RWPE2 (cell line): ENCODE data around the gene GOSR1.

ENCODE experiments used
- ATAC-seq: fragments of 200-7000 bp; cut with Tn5 transposase; 3 replicates; pipeline ENCODE4 v1.9.1; 2021; ENCODE audit warnings: low read depth
- DNase-seq: peaks from one replicate; pipeline ENCODE4 v3.0.0-alpha.2; 2020; ENCODE audit warnings: low spot score
- H3K27ac ChIP-seq: fragments of 450-650 bp; 2 replicates; pipeline ENCODE4 v1.5.1; 2017; ENCODE audit warnings: mild to moderate bottlenecking; ENCODE audit not compliant: poor library complexity, severe bottlenecking
- H3K27me3 ChIP-seq: fragments of 250-450 bp; sonication (Bioruptor Pico); 2 replicates; pipeline ENCODE4 v1.5.1; 2021; ENCODE audit warnings: mild to moderate bottlenecking, moderate library complexity; ENCODE audit not compliant: insufficient read depth, poor library complexity, severe bottlenecking
- H3K36me3 ChIP-seq: fragments of 250-450 bp; sonication (Bioruptor Pico); 2 replicates; pipeline ENCODE4 v1.5.1; 2020; ENCODE audit warnings: low read depth, mild to moderate bottlenecking, moderate library complexity
- H3K4me1 ChIP-seq: fragments of 250-450 bp; sonication (Bioruptor Pico); 2 replicates; pipeline ENCODE4 v1.5.1; 2021; ENCODE audit warnings: mild to moderate bottlenecking, moderate library complexity; ENCODE audit not compliant: insufficient read depth, poor library complexity, severe bottlenecking
- H3K4me3 ChIP-seq: fragments of 250-450 bp; sonication (Bioruptor Pico); 2 replicates; pipeline ENCODE4 v1.5.1; 2021; ENCODE audit warnings: mild to moderate bottlenecking, moderate library complexity; ENCODE audit not compliant: severe bottlenecking
- H3K9me3 ChIP-seq: fragments of 250-450 bp; sonication (Bioruptor Pico); 2 replicates; pipeline ENCODE4 v1.5.1; 2021; ENCODE audit warnings: mild to moderate bottlenecking, moderate library complexity; ENCODE audit not compliant: severe bottlenecking
- TF ChIP-seq, protein P1 (sequence below): fragments of 450-650 bp; IDR thresholded peaks from one replicate; pipeline ENCODE4 v1.5.1; 2017; ENCODE audit warnings: mild to moderate bottlenecking, moderate library complexity; ENCODE audit not compliant: poor library complexity, severe bottlenecking

Gene GOSR1

DNA sequence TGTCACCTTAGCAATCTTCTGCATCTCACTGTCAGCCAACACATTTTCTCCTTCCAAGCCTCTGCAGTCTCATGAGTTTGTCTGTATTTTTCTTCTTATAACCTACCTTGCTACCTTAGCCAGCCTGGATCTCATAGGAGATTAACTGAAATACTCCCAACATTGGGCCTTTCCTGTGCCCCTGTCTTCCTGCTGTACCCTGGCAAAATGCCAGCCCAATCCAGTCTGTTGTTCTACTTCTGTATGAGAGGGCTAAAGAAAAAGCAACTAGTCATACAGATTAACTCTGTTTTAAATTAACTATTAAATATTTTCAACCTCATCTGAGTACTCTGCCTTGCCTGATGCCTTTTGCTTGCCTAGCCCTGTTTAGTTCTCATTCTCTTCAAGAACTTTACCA lies 18.4 kb downstream of the GOSR1 start:
- ATAC-seq (no peak), DNase-seq (no peak)
- Histone ChIP-seq H3K4me3 (no peak overlapping the region), H3K27ac (no peak overlapping the region), H3K36me3 (peaks cover 83% of the 10 kb centered on the region), H3K4me1 (no peaks in the 10 kb centered on the region), H3K9me3 (no peaks in the 10 kb centered on the region), H3K27me3 (no peaks in the 10 kb centered on the region)
- TF ChIP-seq, protein P1, sequence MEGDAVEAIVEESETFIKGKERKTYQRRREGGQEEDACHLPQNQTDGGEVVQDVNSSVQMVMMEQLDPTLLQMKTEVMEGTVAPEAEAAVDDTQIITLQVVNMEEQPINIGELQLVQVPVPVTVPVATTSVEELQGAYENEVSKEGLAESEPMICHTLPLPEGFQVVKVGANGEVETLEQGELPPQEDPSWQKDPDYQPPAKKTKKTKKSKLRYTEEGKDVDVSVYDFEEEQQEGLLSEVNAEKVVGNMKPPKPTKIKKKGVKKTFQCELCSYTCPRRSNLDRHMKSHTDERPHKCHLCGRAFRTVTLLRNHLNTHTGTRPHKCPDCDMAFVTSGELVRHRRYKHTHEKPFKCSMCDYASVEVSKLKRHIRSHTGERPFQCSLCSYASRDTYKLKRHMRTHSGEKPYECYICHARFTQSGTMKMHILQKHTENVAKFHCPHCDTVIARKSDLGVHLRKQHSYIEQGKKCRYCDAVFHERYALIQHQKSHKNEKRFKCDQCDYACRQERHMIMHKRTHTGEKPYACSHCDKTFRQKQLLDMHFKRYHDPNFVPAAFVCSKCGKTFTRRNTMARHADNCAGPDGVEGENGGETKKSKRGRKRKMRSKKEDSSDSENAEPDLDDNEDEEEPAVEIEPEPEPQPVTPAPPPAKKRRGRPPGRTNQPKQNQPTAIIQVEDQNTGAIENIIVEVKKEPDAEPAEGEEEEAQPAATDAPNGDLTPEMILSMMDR: no peak

DNA sequence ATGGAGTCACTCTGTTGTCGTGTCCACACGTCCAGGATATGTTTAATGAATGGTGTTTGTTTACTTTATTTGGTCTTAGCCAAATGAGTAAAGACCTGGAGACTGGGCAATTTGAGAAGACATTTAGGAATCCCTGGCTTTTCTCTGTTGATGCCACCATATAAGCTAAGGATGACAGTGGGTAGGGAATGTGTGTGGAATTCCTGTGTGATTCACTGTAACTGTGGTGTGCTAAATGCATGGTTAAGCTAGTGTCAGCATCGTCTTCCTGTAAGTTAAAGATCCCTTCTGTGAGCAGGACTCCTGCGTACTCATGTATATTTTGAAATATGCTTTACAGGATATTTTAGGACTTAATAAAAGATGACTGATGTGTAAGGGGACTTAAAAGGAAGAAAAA lies 26.4 kb downstream of the GOSR1 start:
- H3K36me3 ChIP-seq: peaks cover 71% of the 10 kb centered on the region
- TF ChIP-seq, protein P1: no peak
- ATAC-seq (peak; percentile 54; the same call in 1 of the 3 replicates), DNase-seq (no peak)
- H3K4me3 ChIP-seq: no peak overlapping the region
- H3K27me3 ChIP-seq: no peaks in the 10 kb centered on the region
- no peak overlapping the region for H3K27ac ChIP-seq
- no peaks in the 10 kb centered on the region for H3K9me3 ChIP-seq
- H3K4me1 ChIP-seq: no peaks in the 10 kb centered on the region

DNA sequence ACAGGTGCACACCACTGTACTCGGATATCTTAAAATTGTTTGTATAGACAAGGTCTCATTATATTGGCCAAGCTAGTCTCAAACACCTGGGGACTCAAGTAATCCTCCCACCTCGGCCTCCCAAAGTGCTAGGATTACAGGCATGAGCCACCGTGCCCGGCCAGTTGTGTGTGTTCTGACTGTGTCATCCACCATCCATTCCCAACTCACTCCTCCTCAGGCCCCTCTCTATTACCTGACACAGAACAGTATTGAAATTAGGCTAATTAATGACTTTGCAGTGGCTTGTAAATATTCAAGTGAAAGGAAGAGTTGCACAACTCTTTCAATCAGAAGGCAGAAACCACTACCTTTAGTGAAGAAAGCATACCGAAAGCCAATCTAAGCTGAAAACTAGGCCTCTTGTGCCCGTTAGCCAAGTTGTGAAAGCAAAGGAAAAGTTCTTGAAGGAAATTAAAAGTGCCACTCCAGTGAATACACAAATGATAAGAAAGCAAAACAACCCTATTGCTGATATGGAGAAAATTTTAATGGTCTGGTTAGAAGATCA lies 28.7 kb downstream of the GOSR1 start:
- no peaks in the 10 kb centered on the region for H3K27me3 ChIP-seq
- ATAC-seq: no peak
- H3K36me3 ChIP-seq: peaks cover 60% of the 10 kb centered on the region
- H3K4me1 ChIP-seq: no peaks in the 10 kb centered on the region
- H3K9me3 ChIP-seq: no peaks in the 10 kb centered on the region
- H3K4me3 ChIP-seq: no peak overlapping the region
- no peak for DNase-seq
- H3K27ac ChIP-seq: no peak overlapping the region
- TF ChIP-seq, protein P1: no peak

DNA sequence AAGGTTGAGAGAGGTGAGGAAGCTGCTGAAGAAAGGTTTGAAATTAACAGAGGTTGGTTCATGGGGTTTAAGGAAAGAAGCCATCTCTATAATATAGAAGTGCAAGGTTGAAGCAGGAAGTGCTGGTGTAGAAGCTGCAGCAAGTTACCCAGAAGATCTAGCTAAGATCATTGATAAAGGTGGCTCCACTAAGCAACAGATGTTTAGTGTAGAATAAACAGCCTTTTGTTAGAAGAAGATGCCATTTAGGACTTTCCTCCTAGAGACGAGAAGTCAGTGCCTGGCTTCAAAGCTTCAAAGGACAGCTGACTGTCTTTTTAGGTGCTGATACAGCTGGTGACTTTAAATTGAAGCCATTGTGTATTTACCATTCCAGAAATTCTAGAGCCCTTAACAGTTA lies 29.3 kb downstream of the GOSR1 start:
- no peak overlapping the region for H3K4me3 ChIP-seq
- H3K9me3 ChIP-seq: no peaks in the 10 kb centered on the region
- H3K27ac ChIP-seq: no peak overlapping the region
- ATAC-seq (no peak), DNase-seq (no peak)
- peaks cover 63% of the 10 kb centered on the region for H3K36me3 ChIP-seq
- TF ChIP-seq, protein P1: no peak
- no peaks in the 10 kb centered on the region for H3K27me3 ChIP-seq
- no peaks in the 10 kb centered on the region for H3K4me1 ChIP-seq

DNA sequence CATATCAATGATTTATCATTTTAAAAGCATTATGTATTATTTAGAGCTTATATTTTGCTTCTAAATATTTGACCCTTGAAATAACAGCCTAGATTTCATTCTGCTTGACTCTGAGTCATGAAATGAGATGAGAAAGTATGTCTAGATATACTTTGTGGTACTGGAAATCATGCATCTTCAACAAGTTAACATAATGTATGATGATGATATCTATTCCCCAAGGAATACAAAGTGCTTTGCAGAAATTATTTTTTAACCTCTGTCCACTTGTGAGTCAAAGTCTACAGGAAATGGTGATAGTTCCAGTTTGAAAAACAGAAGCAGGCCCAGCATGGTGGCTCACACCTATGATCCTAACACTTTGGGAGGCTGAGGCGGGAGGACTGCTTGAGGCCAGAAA lies 36.1 kb downstream of the GOSR1 start:
- peaks cover 45% of the 10 kb centered on the region for H3K36me3 ChIP-seq
- DNase-seq: no peak
- no peaks in the 10 kb centered on the region for H3K27me3 ChIP-seq

More for the DNA sequence above, 36.1 kb downstream of the GOSR1 start:
- no peaks in the 10 kb centered on the region for H3K4me1 ChIP-seq
- no peaks in the 10 kb centered on the region for H3K9me3 ChIP-seq
- H3K27ac ChIP-seq: no peak overlapping the region
- ATAC-seq: no peak
- H3K4me3 ChIP-seq: no peak overlapping the region
- TF ChIP-seq, protein P1: no peak
